ENCODE data around the gene GPR18.

GPR18 gene

GRCh38 chr13:99208185-99208584 is 50.0 kb downstream of the GPR18 start:
- DNase-seq (ENCODE audit: low read depth in 3 of 3) = no peak

GRCh38 chr13:99207511-99207910 is 50.7 kb downstream of the GPR18 start:
- no peak for DNase-seq (ENCODE audit: low read depth in 3 of 3)

GRCh38 chr13:99206873-99207272 is 51.3 kb downstream of the GPR18 start:
- no peak for DNase-seq (ENCODE audit: low read depth in 3 of 3)

DNA sequence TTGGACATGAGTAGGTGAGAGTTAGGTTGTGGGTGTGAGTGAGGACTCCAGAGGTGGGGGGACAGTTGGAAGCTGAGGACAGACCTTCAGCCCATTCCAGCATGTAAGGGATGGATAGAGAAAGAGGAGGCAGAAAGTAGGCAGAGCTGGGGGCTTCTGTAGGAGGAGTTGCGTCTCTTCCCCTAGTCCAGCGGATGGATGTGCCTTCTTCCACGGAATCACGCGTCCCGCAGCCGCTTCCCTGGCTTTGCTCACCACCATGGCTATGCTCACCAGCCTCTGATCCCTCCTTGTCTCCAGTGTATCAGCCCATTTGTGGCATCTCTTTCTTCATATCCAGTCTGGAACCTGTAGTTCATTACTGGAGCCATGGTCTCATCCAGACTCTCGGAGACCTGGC is 52.0 kb downstream of the GPR18 start:
- no peak for DNase-seq (ENCODE audit: low read depth in 3 of 3)

- no peak for DNase-seq (ENCODE audit: low read depth in 3 of 3)
These were observed 52.5 kb downstream of the GPR18 start for GRCh38 chr13:99205621-99206220.
